Endothelial cell of umbilical vein (primary cell): ENCODE results near the gene RPP30. TPM values are rescaled to one million over a fixed set of nuclear protein-coding genes. Genes with fewer than 3 reads are reported as not detected.

Source experiments
- BruUV-seq: library from RNA; stranded (reverse); fragments of 400-500 nt; replicated peaks from 2 replicates; lab custom pipeline; 2021; lab: Mats Ljungman, UMichigan
- CTCF ChIA-PET: fragments of 300-600, 350-600 bp; sonication (Branson Sonifier 250); formaldehyde crosslinking; loops from one replicate; lab custom pipeline; 2021; ENCODE audit warnings: antibody characterized with exemption, inconsistent platforms; lab: Charles Lee
- POLR2A ChIA-PET: fragments of 300-600, 350-600 bp; sonication (Branson Sonifier 250); formaldehyde crosslinking; loops from one replicate; lab custom pipeline; 2021; ENCODE audit warnings: antibody characterized with exemption, inconsistent platforms; lab: Charles Lee
- DNase-seq: peaks from one replicate; pipeline ENCODE4 v3.0.0-alpha.2; 2011; ENCODE audit warnings: low read depth, low spot score
- FAIRE-seq: peaks from 2 replicates; lab custom pipeline; 2011; peaks lifted over from hg19 to GRCh38; lab: Jason Lieb, UNC
- H2AFZ ChIP-seq: 2 replicates; pipeline ENCODE4 v1.6.0; 2012; ENCODE audit warnings: low read depth, low read length, control low read depth, inconsistent platforms
- H3K27ac ChIP-seq: 2 replicates; pipeline ENCODE4 v1.5.1; 2011; ENCODE audit warnings: low read depth, mild to moderate bottlenecking, control low read depth, low read length, moderate library complexity; ENCODE audit not compliant: insufficient read depth
- H3K27me3 ChIP-seq, 2 experiments: 2 replicates each; pipeline versions ENCODE4 v1.6.0 to v1.6.1; 2011; ENCODE audit warnings: low read length in 2 of 2, mixed read lengths in 1 of 2; ENCODE audit not compliant: control insufficient read depth in 2 of 2, insufficient read depth in 2 of 2
- H3K36me3 ChIP-seq, 2 experiments: 2 replicates in 1 of 2; 3 replicates in 1 of 2; pipeline ENCODE4 v1.5.1; 2011; ENCODE audit warnings: low read length in 2 of 2, mild to moderate bottlenecking in 1 of 2, moderate library complexity in 1 of 2; ENCODE audit not compliant: control insufficient read depth in 2 of 2, insufficient read depth in 2 of 2; ENCODE audit errors: extremely low read depth in 1 of 2
- H3K4me1 ChIP-seq: 3 replicates; pipeline ENCODE4 v1.5.1; 2011; ENCODE audit warnings: mild to moderate bottlenecking, low read length; ENCODE audit not compliant: control insufficient read depth, insufficient read depth; ENCODE audit errors: extremely low read depth
- H3K4me2 ChIP-seq: 2 replicates; pipeline ENCODE4 v1.6.1; 2011; ENCODE audit warnings: low read length, control low read depth, mixed read lengths; ENCODE audit not compliant: insufficient read depth
- H3K4me3 ChIP-seq, 3 experiments: fragments of 200-600 bp in 1 of 3; sonication (generic), shearing (Covaris generic) in 1 of 3; replicated peaks in 1 of 3; 2 replicates each; pipeline ENCODE4 v1.5.1; 2011 to 2016; ENCODE audit warnings: control low read depth in 3 of 3, low read length in 3 of 3, mild to moderate bottlenecking in 2 of 3, inconsistent platforms in 1 of 3, low read depth in 1 of 3, moderate library complexity in 1 of 3; ENCODE audit not compliant: insufficient read depth in 1 of 3
- H3K79me2 ChIP-seq: 2 replicates; pipeline ENCODE4 v1.6.0; 2012; ENCODE audit warnings: low read length, inconsistent platforms; ENCODE audit not compliant: control insufficient read depth, insufficient read depth
- H3K9ac ChIP-seq: replicated peaks from 2 replicates; pipeline ENCODE3; 2011; ENCODE audit warnings: low read length, control low read depth; ENCODE audit not compliant: insufficient read depth; ENCODE audit errors: extremely low read depth
- H3K9me1 ChIP-seq: replicated peaks from 3 replicates; pipeline ENCODE4 v1.6.0; 2011; ENCODE audit warnings: mild to moderate bottlenecking, low read length; ENCODE audit not compliant: control insufficient read depth, insufficient read depth; ENCODE audit errors: extremely low read depth
- H3K9me3 ChIP-seq: replicated peaks from 2 replicates; pipeline ENCODE4 v1.5.1; 2012; ENCODE audit warnings: low read length, inconsistent platforms; ENCODE audit not compliant: control insufficient read depth, insufficient read depth
- H4K20me1 ChIP-seq: replicated peaks from 2 replicates; pipeline ENCODE3; 2011; ENCODE audit warnings: mild to moderate bottlenecking, low read length; ENCODE audit not compliant: control insufficient read depth, insufficient read depth; ENCODE audit errors: extremely low read depth
- CTCF ChIP-seq, 2 donors: IDR thresholded peaks; 1 replicate in 1 of 2; 2 replicates in 1 of 2; pipeline ENCODE4 v1.5.1; 2011; ENCODE audit warnings: low read length in 2 of 2, mild to moderate bottlenecking in 2 of 2, moderate library complexity in 2 of 2, control low read depth in 1 of 2, inconsistent platforms in 1 of 2, low read depth in 1 of 2; ENCODE audit not compliant: insufficient read depth in 1 of 2; ENCODE audit errors: extremely low read depth in 1 of 2
- EZH2 ChIP-seq: IDR thresholded peaks from 2 replicates; pipeline ENCODE4 v1.6.1; 2012; ENCODE audit warnings: borderline replicate concordance, low read depth, mild to moderate bottlenecking, moderate library complexity, low read length, inconsistent platforms; ENCODE audit not compliant: severe bottlenecking
- FOS ChIP-seq: IDR thresholded peaks from 2 replicates; pipeline ENCODE4 v1.6.1; 2011; ENCODE audit warnings: mild to moderate bottlenecking, low read length, moderate library complexity, borderline replicate concordance; ENCODE audit not compliant: insufficient read depth
- GATA2 ChIP-seq: IDR thresholded peaks from 2 replicates; pipeline ENCODE4 v1.7.0; 2011; ENCODE audit warnings: low read depth, mild to moderate bottlenecking, moderate library complexity, mixed read lengths, low read length; ENCODE audit not compliant: insufficient read length, insufficient read depth
- JUN ChIP-seq: IDR thresholded peaks from 2 replicates; pipeline ENCODE4 v1.6.1; 2011; ENCODE audit warnings: borderline replicate concordance, low read depth; ENCODE audit not compliant: insufficient read length, insufficient read depth
- MAX ChIP-seq: IDR thresholded peaks from 2 replicates; pipeline ENCODE4 v1.6.1; 2011; ENCODE audit not compliant: insufficient read depth, insufficient read length
- MYC ChIP-seq: IDR thresholded peaks from one replicate; pipeline ENCODE4 v1.6.1; 2011; ENCODE audit warnings: mild to moderate bottlenecking, low read depth, low read length
- POLR2A ChIP-seq: IDR thresholded peaks from 2 replicates; pipeline ENCODE4 v1.6.1; 2012; ENCODE audit warnings: low read depth, mild to moderate bottlenecking, control low read depth, low read length
- POLR2AphosphoS5 ChIP-seq: IDR thresholded peaks from 2 replicates; pipeline ENCODE4 v1.6.1; 2012; ENCODE audit warnings: low read depth, mild to moderate bottlenecking, control low read depth, low read length, moderate library complexity; ENCODE audit not compliant: insufficient read depth
- dilution Hi-C: fragments of 300-500 bp; cut with MboI; formaldehyde crosslinking; loops from one replicate; pipeline ENCODE4 v1.15.0; 2019; ENCODE audit warnings: low sequenced_read_pairs; ENCODE audit not compliant: extremely low pct_ligation_motif_present
- intact Hi-C: fragments of 100-400 bp; cut with micrococcal nuclease; formaldehyde crosslinking; loops from one replicate; pipeline ENCODE4 v1.10.0; 2022
- polyA plus RNA-seq, 4 experiments: library from polyadenylated mRNA; depleted of rRNA in 3 of 4; stranded (reverse) in 3 of 4; unstranded in 1 of 4; fragments of >200 nt; gene quantifications; 2 replicates each; pipeline versions ENCODE4 v1.2.1 to v1.2.3, GENCODE V29; 2011 to 2012; ENCODE audit warnings: missing spikeins in 1 of 4
- total RNA-seq: library from RNA; stranded (reverse); gene quantifications from 2 replicates; pipeline ENCODE4 v1.2.3, GENCODE V29; 2021

The RPP30 gene
- total and polyA plus RNA-seq, 2 donors (not counting 3 experiments of a cell fraction or from before 2014, with no cell fraction given), result 21.1 to 47.8 TPM

- POLR2A ChIA-PET, result no interaction called here
- CTCF ChIA-PET, result interaction anchor here (2.5 kb wide), 1 partner anchor 33 kb away, joined by 6 read pairs; no protein-coding TSS in a partner anchor
- no peak overlapping the region for H3K4me3 ChIP-seq
- H3K9me3 ChIP-seq, result no peaks in the 10 kb centered on the region
- H3K9me1 ChIP-seq, result no peaks in the 10 kb centered on the region
- no peaks in the 10 kb centered on the region for H4K20me1 ChIP-seq
- no peaks in the 10 kb centered on the region for H3K36me3 ChIP-seq
- H3K27ac ChIP-seq, result no peak overlapping the region
- dilution Hi-C loops, result no loop called here
- intact Hi-C loops, result no loop called here
- H3K4me1 ChIP-seq, result peaks cover 4% of the 10 kb centered on the region
- TF ChIP-seq GATA2 (no peak), EZH2 (no peak), POLR2AphosphoS5 (no peak), CTCF (IDR thresholded peaks at IDR 0.05; ENCODE audit: extremely low read depth in 1 of 2, insufficient read depth in 1 of 2, low read depth in 1 of 2, low read length in 2 of 2) (no peak), MYC (no peak), MAX (no peak), FOS (no peak), POLR2A (no peak), JUN (no peak)
- no peak overlapping the region for H3K4me2 ChIP-seq
- no peak overlapping the region for H3K9ac ChIP-seq
- BruUV-seq, result no TSS peak
- H3K27me3 ChIP-seq, result no peaks in the 10 kb centered on the region
- H2AFZ ChIP-seq, result no peak overlapping the region
- FAIRE-seq (no peak), DNase-seq (no peak)
- H3K79me2 ChIP-seq, result no peaks in the 10 kb centered on the region
Measured at GRCh38 chr10:90944749-90945148, 73.0 kb downstream of the RPP30 start.
